ENCODE results near the gene PDE7B. TPM values are rescaled to one million over a fixed set of nuclear protein-coding genes. Genes with fewer than 3 reads are reported as not detected.

The PDE7B gene
- total RNA-seq, 1 experiment from 2014 or later = not detected

DNA sequence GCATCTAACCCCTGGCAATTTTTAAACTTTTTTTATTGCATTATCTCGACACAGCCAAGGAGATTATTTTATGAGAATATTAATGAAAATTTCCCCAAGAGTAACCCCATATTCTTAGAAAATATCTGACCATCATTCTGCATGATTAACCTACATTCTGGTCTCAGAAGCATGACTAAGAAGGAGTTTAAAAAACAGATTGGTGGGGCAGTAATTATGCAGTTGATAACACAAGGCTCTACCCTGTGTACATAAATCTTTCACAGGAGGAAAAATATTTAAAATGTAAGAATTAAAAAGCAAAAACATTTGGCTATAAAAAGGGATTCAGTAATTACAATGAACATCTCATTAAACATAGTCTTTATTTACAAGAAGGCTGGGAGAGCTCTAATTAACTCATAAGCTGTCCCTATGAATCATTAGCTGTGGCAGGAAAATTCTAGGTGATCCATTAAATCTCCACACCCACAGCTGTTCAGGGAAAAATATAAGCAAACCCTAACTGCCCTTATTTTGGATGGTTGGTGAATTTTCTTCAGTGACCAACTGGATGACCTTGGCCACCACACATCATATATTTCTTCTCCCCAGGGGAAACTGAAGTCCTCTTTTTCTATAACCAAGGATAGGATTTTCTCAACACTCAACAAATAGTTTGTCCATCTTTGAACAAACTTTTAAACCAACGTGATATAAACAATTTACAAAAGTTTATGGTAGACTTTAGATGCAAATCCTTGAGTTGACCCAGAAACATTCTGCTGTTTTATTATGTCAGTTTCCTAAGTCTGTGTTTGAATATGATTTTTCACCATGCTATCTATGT, 59.5 kb downstream of the PDE7B start:
- Histone ChIP-seq H3K4me1 (ENCODE audit: insufficient read depth, low read length) (no peaks in the 10 kb centered on the region; the same call in 1 of the 2 replicates), H3K27ac (ENCODE audit: low read length) (no peak overlapping the region), H3K36me3 (ENCODE audit: low read depth, low read length) (no peaks in the 10 kb centered on the region), H4K20me1 (ENCODE audit: low read length) (no peaks in the 10 kb centered on the region), H3K27me3 (ENCODE audit: low read length) (no peaks in the 10 kb centered on the region), H3K4me3 (ENCODE audit: low read length) (no peak overlapping the region), H3K9me3 (ENCODE audit: low read length) (no peaks in the 10 kb centered on the region), H3F3A (ENCODE audit: low read length, unreplicated experiment) (no peaks in the 10 kb centered on the region), H2AFZ (ENCODE audit: low read length) (no peak overlapping the region), H3K79me2 (ENCODE audit: low read length) (no peaks in the 10 kb centered on the region), H3K4me2 (ENCODE audit: low read length) (no peak overlapping the region), H3K9ac (ENCODE audit: low read length) (no peak overlapping the region), H3K9me2 (replicated peaks; ENCODE audit: low read length) (no peaks in the 10 kb centered on the region)
- BruUV-seq (replicated peaks) = no TSS peak
- TF ChIP-seq EZH2phosphoT487 (IDR thresholded peaks at IDR 0.05; ENCODE audit: borderline replicate concordance, low read length) (no peak), EZH2 (IDR thresholded peaks at IDR 0.05; ENCODE audit: low read length, unreplicated experiment) (no peak)
- TF ChIP-seq, protein P1, sequence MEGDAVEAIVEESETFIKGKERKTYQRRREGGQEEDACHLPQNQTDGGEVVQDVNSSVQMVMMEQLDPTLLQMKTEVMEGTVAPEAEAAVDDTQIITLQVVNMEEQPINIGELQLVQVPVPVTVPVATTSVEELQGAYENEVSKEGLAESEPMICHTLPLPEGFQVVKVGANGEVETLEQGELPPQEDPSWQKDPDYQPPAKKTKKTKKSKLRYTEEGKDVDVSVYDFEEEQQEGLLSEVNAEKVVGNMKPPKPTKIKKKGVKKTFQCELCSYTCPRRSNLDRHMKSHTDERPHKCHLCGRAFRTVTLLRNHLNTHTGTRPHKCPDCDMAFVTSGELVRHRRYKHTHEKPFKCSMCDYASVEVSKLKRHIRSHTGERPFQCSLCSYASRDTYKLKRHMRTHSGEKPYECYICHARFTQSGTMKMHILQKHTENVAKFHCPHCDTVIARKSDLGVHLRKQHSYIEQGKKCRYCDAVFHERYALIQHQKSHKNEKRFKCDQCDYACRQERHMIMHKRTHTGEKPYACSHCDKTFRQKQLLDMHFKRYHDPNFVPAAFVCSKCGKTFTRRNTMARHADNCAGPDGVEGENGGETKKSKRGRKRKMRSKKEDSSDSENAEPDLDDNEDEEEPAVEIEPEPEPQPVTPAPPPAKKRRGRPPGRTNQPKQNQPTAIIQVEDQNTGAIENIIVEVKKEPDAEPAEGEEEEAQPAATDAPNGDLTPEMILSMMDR (conservative IDR thresholded peaks at IDR 0.05; ENCODE audit: low read depth, low read length) = no peak
- intact Hi-C loops (cut with micrococcal nuclease) = no loop called here
- DNase-seq (no peak), ATAC-seq (no peak)
- CTCF ChIA-PET = no interaction called here
- POLR2A ChIA-PET (ENCODE audit: unreplicated experiment) = interaction anchor here (0.6 kb wide), 1 partner anchor 14 kb away, joined by 3 read pairs; no protein-coding TSS in a partner anchor

DNA sequence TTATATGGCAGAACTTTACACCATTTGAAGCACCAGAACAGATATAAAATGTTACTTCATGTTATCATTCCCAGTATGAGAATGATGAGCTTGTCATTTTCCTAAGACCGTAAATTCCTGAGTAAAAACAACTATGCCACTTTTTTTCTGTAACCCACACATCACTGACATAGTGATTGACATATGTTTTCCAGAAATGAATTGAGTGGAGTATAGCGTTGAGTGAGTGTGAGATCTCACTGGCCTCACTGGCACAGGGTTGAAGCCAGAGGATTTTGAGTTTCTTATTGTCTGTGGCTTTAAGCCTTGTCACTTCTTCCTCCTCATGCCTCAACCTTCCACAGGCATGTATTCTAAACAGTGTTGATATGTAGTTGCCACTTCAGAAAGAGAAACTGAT, 62.3 kb downstream of the PDE7B start:
- Histone ChIP-seq H3K4me2 (ENCODE audit: low read length) (no peak overlapping the region), H3K27ac (ENCODE audit: low read length) (no peak overlapping the region), H3K9me2 (replicated peaks; ENCODE audit: low read length) (no peaks in the 10 kb centered on the region), H3K36me3 (ENCODE audit: low read depth, low read length) (no peaks in the 10 kb centered on the region), H3K9me3 (ENCODE audit: low read length) (no peaks in the 10 kb centered on the region), H3K27me3 (ENCODE audit: low read length) (no peaks in the 10 kb centered on the region), H3F3A (ENCODE audit: low read length, unreplicated experiment) (no peaks in the 10 kb centered on the region), H3K4me3 (ENCODE audit: low read length) (no peak overlapping the region), H3K4me1 (ENCODE audit: insufficient read depth, low read length) (no peaks in the 10 kb centered on the region), H3K79me2 (ENCODE audit: low read length) (no peaks in the 10 kb centered on the region), H3K9ac (ENCODE audit: low read length) (no peak overlapping the region), H4K20me1 (ENCODE audit: low read length) (no peaks in the 10 kb centered on the region), H2AFZ (ENCODE audit: low read length) (no peak overlapping the region)
- no TSS peak for BruUV-seq (replicated peaks)
- intact Hi-C loops (cut with micrococcal nuclease) = no loop called here
- DNase-seq (no peak), ATAC-seq (no peak)
- TF ChIP-seq, protein P1 (conservative IDR thresholded peaks at IDR 0.05; ENCODE audit: low read depth, low read length) = no peak
- TF ChIP-seq EZH2 (IDR thresholded peaks at IDR 0.05; ENCODE audit: low read length, unreplicated experiment) (no peak), EZH2phosphoT487 (IDR thresholded peaks at IDR 0.05; ENCODE audit: borderline replicate concordance, low read length) (no peak)
- POLR2A ChIA-PET (ENCODE audit: unreplicated experiment) = no interaction called here
- CTCF ChIA-PET = no interaction called here

DNA sequence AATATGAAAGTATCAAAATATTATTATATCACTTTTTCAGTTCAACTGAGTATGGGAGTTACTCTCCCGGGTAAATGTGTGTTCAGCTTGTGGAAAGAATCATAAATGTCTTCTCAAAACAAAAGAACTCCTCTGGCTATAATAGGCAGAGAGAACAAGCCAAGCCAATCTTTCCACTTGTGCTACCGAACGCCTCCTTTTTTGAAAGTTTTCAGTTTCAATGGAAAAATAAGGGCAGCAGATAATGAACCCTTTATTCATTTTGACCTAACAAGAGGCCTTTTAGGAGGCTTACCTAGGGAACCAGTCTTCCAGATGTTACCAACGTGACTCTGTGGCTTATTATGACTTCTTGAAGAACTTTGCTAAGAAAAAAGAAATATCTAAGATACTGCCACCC, 67.5 kb downstream of the PDE7B start:
- peaks cover 21% of the 10 kb centered on the region for H3K4me1 ChIP-seq (ENCODE audit: insufficient read depth, low read length)
- no peaks in the 10 kb centered on the region for H3K9me3 ChIP-seq (ENCODE audit: low read length)
- H3K27me3 ChIP-seq (ENCODE audit: low read length) = no peaks in the 10 kb centered on the region
- H3K36me3 ChIP-seq (ENCODE audit: low read depth, low read length) = no peaks in the 10 kb centered on the region
- ChIA-PET CTCF (no interaction called here), POLR2A (ENCODE audit: unreplicated experiment) (no interaction called here)
- DNase-seq (no peak), ATAC-seq (no peak)
- no peak overlapping the region for H3K27ac ChIP-seq (ENCODE audit: low read length)
- intact Hi-C loops (cut with micrococcal nuclease) = no loop called here
- TF ChIP-seq EZH2 (IDR thresholded peaks at IDR 0.05; ENCODE audit: low read length, unreplicated experiment) = no peak
- TF ChIP-seq, protein P1 (conservative IDR thresholded peaks at IDR 0.05; ENCODE audit: low read depth, low read length) = no peak
- no peak for TF ChIP-seq EZH2phosphoT487 (IDR thresholded peaks at IDR 0.05; ENCODE audit: borderline replicate concordance, low read length)
- no peaks in the 10 kb centered on the region for H4K20me1 ChIP-seq (ENCODE audit: low read length)
- no peak overlapping the region for H2AFZ ChIP-seq (ENCODE audit: low read length)
- no TSS peak for BruUV-seq (replicated peaks)
- H3K4me2 ChIP-seq (ENCODE audit: low read length) = no peak overlapping the region
- no peak overlapping the region for H3K4me3 ChIP-seq (ENCODE audit: low read length)
- no peaks in the 10 kb centered on the region for H3K9me2 ChIP-seq (replicated peaks; ENCODE audit: low read length)
- no peak overlapping the region for H3K9ac ChIP-seq (ENCODE audit: low read length)
- no peaks in the 10 kb centered on the region for H3F3A ChIP-seq (ENCODE audit: low read length, unreplicated experiment)
- no peaks in the 10 kb centered on the region for H3K79me2 ChIP-seq (ENCODE audit: low read length)
